NCI-H1092 treated with DMSO at 0.1 percent for 48 hours (cell line): Measurements from ENCODE around the gene DDX11.
"Not testable (repeated sequence)": the region's sequence is repeated elsewhere in the genome, so short reads cannot be mapped to it uniquely, and the experiment has no call there.

Experiments used
- DNase-seq: peaks from one replicate; lab custom pipeline; 2025; lab: John Stamatoyannopoulos, UW

Gene DDX11

DNA sequence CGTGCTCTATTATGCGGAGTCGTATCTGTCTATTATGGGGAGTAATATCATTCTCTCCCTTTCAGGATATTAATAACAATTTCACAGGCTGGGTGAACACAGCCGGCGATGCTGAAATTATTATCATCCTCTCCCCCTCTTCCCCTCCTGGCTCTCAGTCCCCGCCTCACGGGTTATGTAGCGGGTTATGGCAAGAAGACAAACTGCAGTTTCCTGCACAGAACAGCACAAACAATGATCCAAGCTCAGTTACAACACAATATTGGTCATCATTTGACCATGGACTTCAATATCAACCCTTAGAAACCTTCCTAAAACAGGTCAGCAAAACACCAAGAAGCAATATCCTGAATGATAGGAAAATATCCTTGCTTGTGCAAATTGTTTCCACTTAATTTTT lies 50.5 kb downstream of the DDX11 start:
- not testable (repeated sequence) for DNase-seq

DNA sequence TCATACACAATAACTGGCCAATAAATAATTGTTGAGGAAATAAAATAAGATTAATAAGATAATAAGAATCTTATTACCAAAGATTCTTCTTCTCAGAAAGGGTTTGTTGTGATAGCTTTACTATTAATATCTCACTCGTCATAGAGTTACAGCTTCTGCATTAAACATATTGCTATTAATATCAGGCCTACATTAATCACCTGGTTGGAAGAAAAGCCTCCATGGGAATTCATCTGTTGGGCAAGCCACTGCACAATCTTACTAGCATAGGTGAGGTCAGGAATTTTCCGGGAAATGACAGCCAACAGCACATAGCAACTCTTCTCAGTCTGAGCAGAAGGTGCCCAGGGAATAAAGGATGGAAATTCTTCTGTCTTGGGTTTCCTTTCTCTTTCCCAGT lies 51.5 kb downstream of the DDX11 start:
- not testable (repeated sequence) for DNase-seq

DNA sequence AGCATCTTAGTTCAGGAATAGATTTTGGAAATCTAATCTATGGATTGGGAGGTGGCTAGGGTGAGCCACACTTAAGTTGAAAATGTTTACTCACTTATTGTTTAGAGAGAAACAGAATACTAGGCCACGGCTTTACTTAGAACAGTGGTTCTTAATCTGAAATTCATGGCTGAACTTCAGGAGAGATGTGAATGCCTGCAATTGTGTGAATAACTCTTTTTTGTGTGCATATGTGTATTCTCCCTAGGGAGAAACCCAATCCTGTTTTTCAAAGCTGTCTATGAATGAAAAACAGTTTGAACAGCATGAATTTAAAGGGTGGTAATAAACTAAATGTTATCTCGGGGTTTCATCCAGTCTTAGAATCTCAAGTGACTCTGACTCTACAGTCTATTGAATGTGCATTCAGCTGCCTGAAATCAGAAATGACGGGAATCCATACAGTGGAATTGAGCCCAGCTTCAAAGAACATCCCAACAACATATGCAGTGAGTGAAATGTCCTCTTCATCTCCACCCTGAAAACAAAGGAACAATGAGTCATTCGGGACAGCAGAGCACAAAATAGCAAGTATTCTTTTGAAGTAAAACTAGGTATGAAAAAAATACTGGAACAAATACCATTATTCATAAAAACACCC lies 53.7 kb downstream of the DDX11 start:
- DNase-seq, result not testable (repeated sequence)

DNA sequence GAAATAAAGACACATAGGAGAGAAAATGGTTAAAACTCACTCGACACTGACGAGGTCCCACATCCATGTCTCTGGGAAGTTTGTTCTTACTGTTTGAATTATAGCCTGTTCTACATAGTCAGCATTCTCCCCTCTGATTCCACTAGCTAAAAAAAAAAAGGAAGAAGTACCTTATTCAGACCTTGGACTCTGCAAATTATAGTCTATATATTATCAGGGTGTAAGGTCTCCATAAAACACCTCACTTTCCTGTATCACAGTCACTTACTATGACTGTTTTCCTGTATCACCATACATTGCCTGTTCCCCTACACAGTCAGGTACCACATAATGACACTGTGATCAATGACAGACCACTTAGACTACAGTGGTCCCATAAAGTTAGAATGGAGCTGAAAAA lies 62.9 kb downstream of the DDX11 start:
- not testable (repeated sequence) for DNase-seq

DNA sequence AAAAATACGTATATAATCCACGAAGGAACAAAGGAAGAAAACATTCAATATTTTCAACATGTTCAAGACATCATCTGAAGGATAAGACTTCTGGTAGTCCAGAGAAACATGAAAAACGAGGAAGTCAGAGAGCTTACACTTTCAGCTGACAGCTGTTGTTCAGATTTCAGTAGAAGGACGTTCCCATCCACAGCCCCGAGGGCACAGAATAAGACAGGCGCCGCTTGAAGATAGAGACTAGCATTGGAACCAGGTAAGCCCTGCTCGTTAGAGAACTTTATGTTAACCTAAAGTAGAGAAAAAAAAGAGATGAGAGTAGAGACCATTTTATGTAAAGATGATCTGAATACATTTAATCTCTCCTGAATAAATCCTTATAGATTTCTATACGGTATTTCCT lies 71.1 kb downstream of the DDX11 start:
- not testable (repeated sequence) for DNase-seq

DNA sequence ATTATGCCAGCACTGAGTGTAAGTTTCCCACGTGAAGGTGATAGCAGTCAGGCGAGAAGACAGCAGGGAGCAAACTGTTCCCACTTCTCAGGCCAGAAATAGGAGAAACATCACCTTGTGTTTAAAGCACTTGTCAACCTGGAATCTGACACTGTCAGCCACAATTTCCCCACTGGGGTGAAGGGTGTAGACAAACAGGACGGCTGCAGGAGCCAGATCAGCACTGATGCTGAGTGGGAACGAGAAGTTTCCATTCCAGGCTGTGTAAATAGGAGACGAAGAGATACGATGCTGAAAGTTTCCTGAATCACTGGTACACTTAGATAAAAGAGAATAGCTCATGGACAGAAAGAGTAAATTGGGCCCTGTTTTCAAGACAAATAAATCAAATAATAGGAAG lies 71.6 kb downstream of the DDX11 start:
- DNase-seq, result not testable (repeated sequence)

DNA sequence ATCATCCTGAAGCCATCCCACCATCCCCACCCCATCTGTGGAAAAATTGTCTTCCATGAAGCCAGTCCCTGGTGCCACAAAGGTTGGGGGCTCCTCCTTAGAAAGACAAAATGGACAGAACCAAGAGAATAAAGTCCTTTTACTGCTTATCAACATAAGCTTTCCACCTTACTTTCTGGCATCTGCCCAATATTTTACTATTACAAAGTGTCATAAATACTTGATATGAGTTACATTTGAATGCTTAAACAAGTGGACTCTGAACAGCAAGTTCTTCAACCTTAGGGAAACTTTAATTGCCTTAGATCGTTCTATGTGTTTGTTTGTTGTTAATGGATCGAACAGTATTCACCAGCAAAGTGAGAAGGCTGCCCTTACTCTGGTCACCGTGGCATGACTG lies 73.8 kb downstream of the DDX11 start:
- not testable (repeated sequence) for DNase-seq

DNA sequence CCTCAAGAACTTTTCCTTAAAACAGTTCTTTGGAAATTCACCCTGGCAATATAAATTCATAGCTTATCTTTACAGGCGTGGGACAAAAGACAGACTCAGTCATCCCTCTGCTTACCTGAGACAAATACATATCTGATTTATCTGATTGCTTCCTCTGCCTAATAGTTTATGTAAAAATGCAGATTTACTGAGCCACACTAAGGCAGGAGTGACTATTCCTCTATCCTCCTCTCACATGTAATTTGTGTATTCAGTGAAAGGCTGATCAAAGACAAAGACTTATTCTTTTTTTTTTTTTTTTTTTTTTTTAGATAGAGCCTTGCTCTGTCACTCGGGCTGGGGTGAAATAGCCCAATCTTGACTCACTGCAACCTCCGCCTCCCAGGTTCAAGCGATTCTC lies 77.1 kb downstream of the DDX11 start:
- DNase-seq, result not testable (repeated sequence)
